Keratinocyte (primary cell): Measurements from ENCODE around the gene MDM2. TPM values are rescaled to one million over a fixed set of nuclear protein-coding genes. Genes with fewer than 3 reads are reported as not detected.

ENCODE experiments used
- DNase-seq: peaks from one replicate; pipeline ENCODE4 v3.0.0-alpha.2; 2011; ENCODE audit warnings: low read depth, missing footprints, low spot score
- FAIRE-seq: peaks from 2 replicates; lab custom pipeline; 2011; peaks lifted over from hg19 to GRCh38; lab: Jason Lieb, UNC
- H2AFZ ChIP-seq: 2 replicates; pipeline ENCODE4 v1.6.0; 2012; ENCODE audit warnings: low read length, control low read depth, inconsistent platforms; ENCODE audit not compliant: control insufficient read depth
- H3K27ac ChIP-seq: 2 replicates; pipeline ENCODE4 v1.5.1; 2011; ENCODE audit warnings: low read length; ENCODE audit not compliant: control insufficient read depth, insufficient read depth
- H3K27me3 ChIP-seq: 3 replicates; pipeline ENCODE4 v1.6.0; 2011; ENCODE audit warnings: low read length; ENCODE audit not compliant: control insufficient read depth, insufficient read depth; ENCODE audit errors: extremely low read depth
- H3K36me3 ChIP-seq, 2 experiments: 2 replicates in 1 of 2; 3 replicates in 1 of 2; pipeline ENCODE4 v1.5.1; 2011; ENCODE audit warnings: low read length in 2 of 2, mild to moderate bottlenecking in 1 of 2; ENCODE audit not compliant: control insufficient read depth in 2 of 2, insufficient read depth in 2 of 2; ENCODE audit errors: extremely low read depth in 1 of 2
- H3K4me1 ChIP-seq: 3 replicates; pipeline ENCODE4 v1.5.1; 2011; ENCODE audit warnings: low read length; ENCODE audit not compliant: control insufficient read depth, insufficient read depth; ENCODE audit errors: extremely low read depth
- H3K4me2 ChIP-seq: 3 replicates; pipeline ENCODE4 v1.6.0; 2011; ENCODE audit warnings: low read depth, low read length; ENCODE audit not compliant: control insufficient read depth, insufficient read depth; ENCODE audit errors: extremely low read depth
- H3K4me3 ChIP-seq, 3 experiments: fragments of 200-600 bp in 1 of 3; sonication (generic) in 1 of 3; 2 replicates in 2 of 3; 3 replicates in 1 of 3; pipeline ENCODE4 v1.5.1; 2011 to 2016; ENCODE audit warnings: low read length in 3 of 3, mild to moderate bottlenecking in 3 of 3, control low read depth in 2 of 3, inconsistent platforms in 1 of 3, low read depth in 1 of 3, mixed read lengths in 1 of 3, mixed run types in 1 of 3, moderate library complexity in 1 of 3; ENCODE audit not compliant: control insufficient read depth in 2 of 3, insufficient read depth in 2 of 3; ENCODE audit errors: extremely low read depth in 1 of 3
- H3K79me2 ChIP-seq: 2 replicates; pipeline ENCODE4 v1.6.0; 2012; ENCODE audit warnings: low read length; ENCODE audit not compliant: control insufficient read depth, insufficient read depth
- H3K9ac ChIP-seq: 3 replicates; pipeline ENCODE4 v1.6.0; 2011; ENCODE audit warnings: low read length; ENCODE audit not compliant: control insufficient read depth, insufficient read depth; ENCODE audit errors: extremely low read depth
- H3K9me1 ChIP-seq: 3 replicates; pipeline ENCODE4 v1.6.0; 2011; ENCODE audit warnings: low read length; ENCODE audit not compliant: control insufficient read depth, insufficient read depth; ENCODE audit errors: extremely low read depth
- H3K9me3 ChIP-seq: 2 replicates; pipeline ENCODE4 v1.5.1; 2012; ENCODE audit warnings: low read depth, low read length; ENCODE audit not compliant: control insufficient read depth
- H4K20me1 ChIP-seq: 3 replicates; pipeline ENCODE4 v1.6.0; 2011; ENCODE audit warnings: low read length; ENCODE audit not compliant: control insufficient read depth, insufficient read depth; ENCODE audit errors: extremely low read depth
- CTCF ChIP-seq, 3 experiments: IDR thresholded peaks in 1 of 3; conservative IDR thresholded peaks in 1 of 3; optimal IDR thresholded peaks in 1 of 3; 2 replicates in 2 of 3; 3 replicates in 1 of 3; pipeline versions ENCODE3 to v1.5.1; 2011; ENCODE audit warnings: low read length in 3 of 3, mild to moderate bottlenecking in 3 of 3, moderate library complexity in 2 of 3, control low read depth in 1 of 3, inconsistent platforms in 1 of 3; ENCODE audit not compliant: insufficient read depth in 2 of 3; ENCODE audit errors: extremely low read depth in 1 of 3
- EZH2 ChIP-seq: IDR thresholded peaks from one replicate; pipeline ENCODE4 v1.6.1; 2012; ENCODE audit warnings: inconsistent platforms, mild to moderate bottlenecking, low read length, moderate library complexity
- dilution Hi-C: fragments of 300-500 bp; cut with MboI; formaldehyde crosslinking; loops from one replicate; pipeline ENCODE4 v1.7.0; 2020; ENCODE audit warnings: low sequenced_read_pairs; ENCODE audit not compliant: extremely low pct_ligation_motif_present
- polyA plus RNA-seq, 5 experiments: library from polyadenylated mRNA; depleted of rRNA in 3 of 5; stranded (reverse) in 3 of 5; stranded (forward) in 1 of 5; unstranded in 1 of 5; fragments of >200 nt; gene quantifications; 1 replicate in 1 of 5; 2 replicates in 3 of 5; 3 replicates in 1 of 5; pipeline versions ENCODE4 v1.2.1 to v1.2.3, GENCODE V29; 2011 to 2012; ENCODE audit warnings: missing spikeins in 2 of 5, low read depth in 1 of 5, low replicate concordance in 1 of 5

MDM2 gene
- polyA plus RNA-seq, 1 donor (not counting 4 experiments of a cell fraction or from before 2014, with no cell fraction given) = 55.0 TPM

- no peaks in the 10 kb centered on the region for H3K4me1 ChIP-seq
Observed at GRCh38 chr12:68767191-68767590, 40.8 kb upstream of the MDM2 start.

GRCh38 chr12:68768431-68768939 lies 39.5 kb upstream of the MDM2 start:
- Histone ChIP-seq H2AFZ (no peak overlapping the region), H3K36me3 (peaks cover 2 to 4% of the 10 kb centered on the region in 2 experiments), H3K79me2 (no peaks in the 10 kb centered on the region), H4K20me1 (no peaks in the 10 kb centered on the region), H3K27ac (no peak overlapping the region), H3K9me3 (no peaks in the 10 kb centered on the region), H3K27me3 (no peaks in the 10 kb centered on the region), H3K4me2 (no peak overlapping the region), H3K4me1 (no peaks in the 10 kb centered on the region), H3K4me3 (no peak overlapping the region), H3K9me1 (no peaks in the 10 kb centered on the region), H3K9ac (no peak overlapping the region)
- FAIRE-seq = no peak
- no peak for DNase-seq
- dilution Hi-C loops = no loop called here
- TF ChIP-seq EZH2 (no peak), CTCF (optimal IDR thresholded peaks at IDR 0.05 in 1 of 3, IDR thresholded peaks at IDR 0.05 in 1 of 3, conservative IDR thresholded peaks at IDR 0.05 in 1 of 3; ENCODE audit: extremely low read depth in 1 of 3, insufficient read depth in 2 of 3, low read length in 3 of 3) (no peak)

More at GRCh38 chr12:68767191-68767590, 40.8 kb upstream of the MDM2 start:
- peaks cover 2 to 4% of the 10 kb centered on the region in 2 experiments for H3K36me3 ChIP-seq
- H3K9me3 ChIP-seq = no peaks in the 10 kb centered on the region
- no peak overlapping the region for H3K27ac ChIP-seq
- H2AFZ ChIP-seq = no peak overlapping the region
- no peak overlapping the region for H3K4me3 ChIP-seq
- no peak for TF ChIP-seq CTCF (optimal IDR thresholded peaks at IDR 0.05 in 1 of 3, IDR thresholded peaks at IDR 0.05 in 1 of 3, conservative IDR thresholded peaks at IDR 0.05 in 1 of 3; ENCODE audit: extremely low read depth in 1 of 3, insufficient read depth in 2 of 3, low read length in 3 of 3)
- no peak for TF ChIP-seq EZH2
- FAIRE-seq (no peak), DNase-seq (no peak)
- no peaks in the 10 kb centered on the region for H3K27me3 ChIP-seq
- H4K20me1 ChIP-seq = no peaks in the 10 kb centered on the region
- no peaks in the 10 kb centered on the region for H3K9me1 ChIP-seq
- no peak overlapping the region for H3K9ac ChIP-seq
- no peak overlapping the region for H3K4me2 ChIP-seq
- dilution Hi-C loops = no loop called here
- no peaks in the 10 kb centered on the region for H3K79me2 ChIP-seq
